ENCODE measurements around the gene REEP1. TPM values are rescaled to one million over a fixed set of nuclear protein-coding genes. Genes with fewer than 3 reads are reported as not detected.

REEP1 gene
- total RNA-seq, 1 experiment from 2014 or later = 0.23 TPM

DNA sequence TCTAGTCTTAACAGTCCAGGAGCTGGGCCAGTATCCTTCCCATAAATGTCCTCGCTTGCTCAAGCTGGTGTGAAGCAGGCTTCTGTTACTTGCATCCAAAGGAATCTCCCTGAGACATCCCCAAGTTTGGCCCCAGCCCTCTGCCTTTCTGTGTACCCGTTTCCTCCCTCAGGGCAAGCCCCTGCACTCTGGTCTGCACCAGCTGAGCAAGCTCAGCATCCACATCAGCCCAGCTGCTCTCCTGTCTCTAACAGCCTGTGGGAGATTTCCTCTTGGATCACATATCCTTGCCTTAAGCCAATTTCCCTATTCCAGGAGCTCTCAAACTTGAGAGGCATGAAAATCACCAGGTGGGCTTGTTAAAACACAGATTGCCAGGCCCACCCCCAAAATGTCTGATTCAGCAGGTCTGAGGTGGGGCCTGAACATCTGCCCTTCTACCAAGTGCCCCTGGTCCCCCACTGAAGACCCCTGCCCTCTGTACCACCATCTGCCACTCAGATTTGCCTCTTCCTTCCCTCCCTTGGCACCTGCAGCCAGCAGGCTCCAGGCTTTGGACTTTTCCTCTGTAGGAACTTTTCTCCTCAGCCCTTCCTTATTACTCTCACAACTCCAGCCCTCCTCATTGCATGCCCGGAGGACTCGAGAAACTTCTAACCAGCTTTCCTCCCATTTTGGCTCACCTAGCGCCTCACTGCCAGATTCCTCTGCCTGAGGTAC, 32.1 kb downstream of the REEP1 start:
- CTCF ChIA-PET = no interaction called here

DNA sequence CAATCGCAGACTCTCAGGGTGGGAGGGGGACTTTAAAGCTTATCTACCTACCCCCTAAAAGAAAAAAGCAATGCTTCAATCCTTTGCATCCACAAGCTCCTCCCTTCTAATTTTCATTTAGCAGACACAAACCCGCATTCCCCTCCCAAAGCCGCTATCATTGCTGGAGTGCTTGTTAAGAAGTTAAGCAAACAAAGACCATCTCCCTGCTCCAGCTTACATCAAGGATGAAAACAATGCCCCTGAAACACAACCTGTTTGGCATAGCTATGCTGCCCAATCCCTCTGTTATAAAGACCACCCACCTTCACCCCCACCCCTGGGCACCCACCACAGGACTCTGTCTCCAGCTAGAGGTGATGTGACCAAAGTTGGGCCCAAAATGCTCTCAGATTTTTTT, 33.0 kb downstream of the REEP1 start:
- BruUV-seq (replicated peaks) = no TSS peak
- TF ChIP-seq POLR2AphosphoS5 (IDR thresholded peaks at IDR 0.05; ENCODE audit: low read depth, low read length) (no peak), SIN3A (IDR thresholded peaks at IDR 0.05; ENCODE audit: borderline replicate concordance, insufficient read depth, low read depth, low read length) (no peak), TCF7L2 (IDR thresholded peaks at IDR 0.05; ENCODE audit: low read depth, low read length) (no peak)
- TF ChIP-seq, protein P1, sequence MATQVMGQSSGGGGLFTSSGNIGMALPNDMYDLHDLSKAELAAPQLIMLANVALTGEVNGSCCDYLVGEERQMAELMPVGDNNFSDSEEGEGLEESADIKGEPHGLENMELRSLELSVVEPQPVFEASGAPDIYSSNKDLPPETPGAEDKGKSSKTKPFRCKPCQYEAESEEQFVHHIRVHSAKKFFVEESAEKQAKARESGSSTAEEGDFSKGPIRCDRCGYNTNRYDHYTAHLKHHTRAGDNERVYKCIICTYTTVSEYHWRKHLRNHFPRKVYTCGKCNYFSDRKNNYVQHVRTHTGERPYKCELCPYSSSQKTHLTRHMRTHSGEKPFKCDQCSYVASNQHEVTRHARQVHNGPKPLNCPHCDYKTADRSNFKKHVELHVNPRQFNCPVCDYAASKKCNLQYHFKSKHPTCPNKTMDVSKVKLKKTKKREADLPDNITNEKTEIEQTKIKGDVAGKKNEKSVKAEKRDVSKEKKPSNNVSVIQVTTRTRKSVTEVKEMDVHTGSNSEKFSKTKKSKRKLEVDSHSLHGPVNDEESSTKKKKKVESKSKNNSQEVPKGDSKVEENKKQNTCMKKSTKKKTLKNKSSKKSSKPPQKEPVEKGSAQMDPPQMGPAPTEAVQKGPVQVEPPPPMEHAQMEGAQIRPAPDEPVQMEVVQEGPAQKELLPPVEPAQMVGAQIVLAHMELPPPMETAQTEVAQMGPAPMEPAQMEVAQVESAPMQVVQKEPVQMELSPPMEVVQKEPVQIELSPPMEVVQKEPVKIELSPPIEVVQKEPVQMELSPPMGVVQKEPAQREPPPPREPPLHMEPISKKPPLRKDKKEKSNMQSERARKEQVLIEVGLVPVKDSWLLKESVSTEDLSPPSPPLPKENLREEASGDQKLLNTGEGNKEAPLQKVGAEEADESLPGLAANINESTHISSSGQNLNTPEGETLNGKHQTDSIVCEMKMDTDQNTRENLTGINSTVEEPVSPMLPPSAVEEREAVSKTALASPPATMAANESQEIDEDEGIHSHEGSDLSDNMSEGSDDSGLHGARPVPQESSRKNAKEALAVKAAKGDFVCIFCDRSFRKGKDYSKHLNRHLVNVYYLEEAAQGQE (IDR thresholded peaks at IDR 0.05; ENCODE audit: insufficient read depth in 1 of 2, low read depth in 2 of 2, low read length in 1 of 2) = no peak
- TF ChIP-seq, protein P2, sequence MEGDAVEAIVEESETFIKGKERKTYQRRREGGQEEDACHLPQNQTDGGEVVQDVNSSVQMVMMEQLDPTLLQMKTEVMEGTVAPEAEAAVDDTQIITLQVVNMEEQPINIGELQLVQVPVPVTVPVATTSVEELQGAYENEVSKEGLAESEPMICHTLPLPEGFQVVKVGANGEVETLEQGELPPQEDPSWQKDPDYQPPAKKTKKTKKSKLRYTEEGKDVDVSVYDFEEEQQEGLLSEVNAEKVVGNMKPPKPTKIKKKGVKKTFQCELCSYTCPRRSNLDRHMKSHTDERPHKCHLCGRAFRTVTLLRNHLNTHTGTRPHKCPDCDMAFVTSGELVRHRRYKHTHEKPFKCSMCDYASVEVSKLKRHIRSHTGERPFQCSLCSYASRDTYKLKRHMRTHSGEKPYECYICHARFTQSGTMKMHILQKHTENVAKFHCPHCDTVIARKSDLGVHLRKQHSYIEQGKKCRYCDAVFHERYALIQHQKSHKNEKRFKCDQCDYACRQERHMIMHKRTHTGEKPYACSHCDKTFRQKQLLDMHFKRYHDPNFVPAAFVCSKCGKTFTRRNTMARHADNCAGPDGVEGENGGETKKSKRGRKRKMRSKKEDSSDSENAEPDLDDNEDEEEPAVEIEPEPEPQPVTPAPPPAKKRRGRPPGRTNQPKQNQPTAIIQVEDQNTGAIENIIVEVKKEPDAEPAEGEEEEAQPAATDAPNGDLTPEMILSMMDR (IDR thresholded peaks at IDR 0.05) = no peak
- Histone ChIP-seq H3K36me3 (ENCODE audit: control insufficient read depth, insufficient read depth, low read length) (no peaks in the 10 kb centered on the region), H3K27me3 (ENCODE audit: control insufficient read depth, insufficient read depth, low read length) (peaks cover 15% of the 10 kb centered on the region), H3K9me3 (ENCODE audit: control insufficient read depth, insufficient read depth, low read depth, low read length) (no peaks in the 10 kb centered on the region), H3K4me3 (ENCODE audit: low read depth in 2 of 2, low read length in 2 of 2) (no peak overlapping the region), H3K4me1 (ENCODE audit: control insufficient read depth, insufficient read depth, low read length) (no peaks in the 10 kb centered on the region), H3K27ac (ENCODE audit: low read length) (no peak overlapping the region)
- in situ Hi-C loops (cut with HindIII; ENCODE audit: low pct_unique_long_range_greater_than_20kb, low sequenced_read_pairs) (no loop called here), intact Hi-C loops (cut with micrococcal nuclease; ENCODE audit: unreplicated experiment) (no loop called here)
- ChIA-PET POLR2A (no interaction called here), CTCF (no interaction called here)
- ATAC-seq (no peak), DNase-seq (ENCODE audit: low read depth, low spot score) (no peak)

More for the DNA sequence above, 32.1 kb downstream of the REEP1 start:
- Histone ChIP-seq H3K4me3 (ENCODE audit: low read depth in 2 of 2, low read length in 2 of 2) (no peak overlapping the region), H3K27me3 (ENCODE audit: control insufficient read depth, insufficient read depth, low read length) (peaks cover 9% of the 10 kb centered on the region), H3K4me1 (ENCODE audit: control insufficient read depth, insufficient read depth, low read length) (no peaks in the 10 kb centered on the region), H3K36me3 (ENCODE audit: control insufficient read depth, insufficient read depth, low read length) (no peaks in the 10 kb centered on the region), H3K9me3 (ENCODE audit: control insufficient read depth, insufficient read depth, low read depth, low read length) (no peaks in the 10 kb centered on the region), H3K27ac (ENCODE audit: low read length) (no peak overlapping the region)
- in situ Hi-C loops (cut with HindIII; ENCODE audit: low pct_unique_long_range_greater_than_20kb, low sequenced_read_pairs) = no loop called here
- intact Hi-C loops (cut with micrococcal nuclease; ENCODE audit: unreplicated experiment) = no loop called here
- no peak for ATAC-seq
- DNase-seq (ENCODE audit: low read depth, low spot score) = no peak
- POLR2A ChIA-PET = interaction anchor here (0.6 kb wide), 1 partner anchor 91 kb away, joined by 4 read pairs; no protein-coding TSS in a partner anchor
- TF ChIP-seq POLR2AphosphoS5 (IDR thresholded peaks at IDR 0.05; ENCODE audit: low read depth, low read length) (no peak), TCF7L2 (IDR thresholded peaks at IDR 0.05; ENCODE audit: low read depth, low read length) (no peak), SIN3A (IDR thresholded peaks at IDR 0.05; ENCODE audit: borderline replicate concordance, insufficient read depth, low read depth, low read length) (no peak)
- TF ChIP-seq, protein P1 (IDR thresholded peaks at IDR 0.05; ENCODE audit: insufficient read depth in 1 of 2, low read depth in 2 of 2, low read length in 1 of 2) = no peak
- TF ChIP-seq, protein P2 (IDR thresholded peaks at IDR 0.05) = no peak
- BruUV-seq (replicated peaks) = no TSS peak

All from Panc1 (cell line).